Measurements from ENCODE around the gene C1QTNF7. TPM values are rescaled to one million over a fixed set of nuclear protein-coding genes. Genes with fewer than 3 reads are reported as not detected.

Gene C1QTNF7
- 1.8 TPM for total RNA-seq
- long read RNA-seq, partial matches to known transcripts, result 0 of 6 reads
- long read RNA-seq, other reads (novel, unspliced or antisense), result 2 of 6 reads

GRCh38 chr4:15427701-15428100, at the start of gene C1QTNF7:
Gene C1QTNF7 (plus strand): TSS chr4:15428033. CDS start chr4:15435744, 7,711 bp downstream.
- DNase-seq (ENCODE audit: low spot score), result no peak

- DNase-seq (ENCODE audit: low spot score), result no peak
Observed at GRCh38 chr4:15378062-15378461, 49.8 kb upstream of the C1QTNF7 start.

- DNase-seq (ENCODE audit: low spot score), result no peak
Observed at GRCh38 chr4:15378493-15378892, 49.3 kb upstream of the C1QTNF7 start.

- no peak for DNase-seq (ENCODE audit: low spot score)
Observed at GRCh38 chr4:15381806-15382338, 46.0 kb upstream of the C1QTNF7 start.

GRCh38 chr4:15382669-15383273, 45.1 kb upstream of the C1QTNF7 start:
- DNase-seq (ENCODE audit: low spot score), result no peak

- DNase-seq (ENCODE audit: low spot score), result no peak
Observed at GRCh38 chr4:15385515-15385914, 42.3 kb upstream of the C1QTNF7 start.

GRCh38 chr4:15385928-15386327, 41.9 kb upstream of the C1QTNF7 start:
- no peak for DNase-seq (ENCODE audit: low spot score)

- no peak for DNase-seq (ENCODE audit: low spot score)
Observed at GRCh38 chr4:15390494-15390893, 37.3 kb upstream of the C1QTNF7 start.

- no peak for DNase-seq (ENCODE audit: low spot score)
Observed at GRCh38 chr4:15392053-15392805, 35.6 kb upstream of the C1QTNF7 start.

GRCh38 chr4:15395311-15395710, 32.5 kb upstream of the C1QTNF7 start:
- no peak for DNase-seq (ENCODE audit: low spot score)

- no peak for DNase-seq (ENCODE audit: low spot score)
Observed at GRCh38 chr4:15396157-15396800, 31.6 kb upstream of the C1QTNF7 start.

GRCh38 chr4:15398001-15398400, 29.8 kb upstream of the C1QTNF7 start:
- DNase-seq (ENCODE audit: low spot score), result no peak

- DNase-seq (ENCODE audit: low spot score), result no peak
Observed at GRCh38 chr4:15398732-15399131, 29.1 kb upstream of the C1QTNF7 start.

- DNase-seq (ENCODE audit: low spot score), result no peak
Observed at GRCh38 chr4:15400226-15400625, 27.6 kb upstream of the C1QTNF7 start.

- DNase-seq (ENCODE audit: low spot score), result no peak
Observed at GRCh38 chr4:15400981-15401671, 26.7 kb upstream of the C1QTNF7 start.

GRCh38 chr4:15402146-15402545, 25.7 kb upstream of the C1QTNF7 start:
- no peak for DNase-seq (ENCODE audit: low spot score)

GRCh38 chr4:15402974-15403373, 24.9 kb upstream of the C1QTNF7 start:
- no peak for DNase-seq (ENCODE audit: low spot score)

GRCh38 chr4:15405018-15405417, 22.8 kb upstream of the C1QTNF7 start:
- DNase-seq (ENCODE audit: low spot score), result no peak

GRCh38 chr4:15410750-15411149, 17.1 kb upstream of the C1QTNF7 start:
- DNase-seq (ENCODE audit: low spot score), result no peak

- DNase-seq (ENCODE audit: low spot score), result no peak
Observed at GRCh38 chr4:15412461-15412860, 15.4 kb upstream of the C1QTNF7 start.

- no peak for DNase-seq (ENCODE audit: low spot score)
Observed at GRCh38 chr4:15413010-15413622, 14.7 kb upstream of the C1QTNF7 start.
